ENCODE results near the gene FAM219B. TPM values are rescaled to one million over a fixed set of nuclear protein-coding genes. Genes with fewer than 3 reads are reported as not detected.

Gene FAM219B
- total and polyA plus RNA-seq, 2 of the 4 experiments (the other 2 are of a cell fraction) = 24.9 to 48.7 TPM

DNA sequence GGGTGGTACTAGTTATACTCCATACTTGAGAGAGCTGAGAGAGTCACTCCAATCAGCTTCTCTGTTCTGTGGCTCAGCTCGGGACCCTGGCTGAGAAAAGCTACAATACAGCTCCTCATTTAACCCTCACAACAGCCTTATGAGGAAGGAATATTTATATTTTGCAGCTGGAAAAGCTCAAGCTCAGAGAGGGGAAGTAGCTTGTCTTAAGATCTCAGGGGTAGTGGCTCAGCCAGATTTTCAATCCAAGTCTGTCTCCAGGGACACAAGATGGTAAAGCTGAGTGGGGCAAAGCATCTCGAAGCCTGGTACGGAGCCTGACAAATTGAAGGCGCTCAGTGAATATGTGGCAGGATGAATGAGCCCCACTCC lies 48.3 kb downstream of the FAM219B start:
- no TSS peak for BruUV-seq (replicated peaks)
- no peak overlapping the region for H3K4me2 ChIP-seq (ENCODE audit: low read depth, low read length)
- H2AK5ac ChIP-seq (ENCODE audit: low read depth, low read length) = no peak overlapping the region
- no peak for DNase-seq
- no CpG with 5 or more reads among the region's 4 CpGs for WGBS, 2 experiments (ENCODE audit: extremely low coverage in 2 of 2, insufficient read length in 1 of 2)
- peaks cover 11% of the 10 kb centered on the region for H3K9me1 ChIP-seq (ENCODE audit: insufficient read depth, low read length)
- in situ Hi-C loops (cut with MboI; ENCODE audit: low sequenced_read_pairs) (no loop called here), intact Hi-C loops (cut with micrococcal nuclease) (no loop called here), dilution Hi-C loops (cut with HindIII; ENCODE audit: low sequenced_read_pairs, unreplicated experiment) (no loop called here)
- H3K4me3 ChIP-seq (ENCODE audit: insufficient read depth, low read depth, low read length) = no peak overlapping the region
- no peak overlapping the region for H3K56ac ChIP-seq (ENCODE audit: extremely low read depth, insufficient read depth, low read length)
- ChIA-PET POLR2A (ENCODE audit: unreplicated experiment) (no interaction called here), CTCF (interaction anchor here (1.5 kb wide), 1 partner anchor 44 kb away, joined by 5 read pairs; no protein-coding TSS in a partner anchor)
- H3K14ac ChIP-seq (replicated peaks; ENCODE audit: low read depth, low read length) = no peak overlapping the region
- H2BK5ac ChIP-seq (ENCODE audit: low read depth, low read length, poor library complexity, severe bottlenecking) = no peak overlapping the region
- H4K5ac ChIP-seq (ENCODE audit: low read depth, low read length) = no peak overlapping the region
- H3K4me1 ChIP-seq (ENCODE audit: control insufficient read depth, insufficient read depth, low read length) = peaks cover under 1% of the 10 kb centered on the region; the same call in 1 of the 2 replicates
- peaks cover 60% of the 10 kb centered on the region for H4K20me1 ChIP-seq (ENCODE audit: insufficient read depth, low read length)
- no peak overlapping the region for H4K91ac ChIP-seq (ENCODE audit: insufficient read depth, low read depth, low read length)
- H3K9me3 ChIP-seq (ENCODE audit: control insufficient read depth, insufficient read depth, low read length) = no peaks in the 10 kb centered on the region
- H3K27ac ChIP-seq (ENCODE audit: insufficient read depth, low read length) = no peak overlapping the region
- H3K23ac ChIP-seq (ENCODE audit: low read depth, low read length) = no peak overlapping the region
- no peaks in the 10 kb centered on the region for H3K27me3 ChIP-seq (ENCODE audit: control insufficient read depth, insufficient read depth, low read length)
- no peak for ATAC-seq (ENCODE audit: low read depth)
- H2BK15ac ChIP-seq (ENCODE audit: low read depth, low read length) = no peak overlapping the region
- no peak overlapping the region for H4K8ac ChIP-seq (ENCODE audit: low read depth in 2 of 2, low read length in 2 of 2)
- peaks cover 23 to 66% of the 10 kb centered on the region in 2 experiments for H3K79me1 ChIP-seq (ENCODE audit: low read depth in 1 of 2, low read length in 2 of 2)
- H3K18ac ChIP-seq (ENCODE audit: low read depth, low read length) = no peak overlapping the region
- H3K4ac ChIP-seq (ENCODE audit: low read depth, low read length) = no peak overlapping the region
- H2AFZ ChIP-seq (replicated peaks; ENCODE audit: low read length, poor library complexity) = no peak overlapping the region
- peaks cover 16% of the 10 kb centered on the region for H3K36me3 ChIP-seq (ENCODE audit: control insufficient read depth, insufficient read depth, low read length)
- no peak overlapping the region for H2BK20ac ChIP-seq (ENCODE audit: low read depth, low read length)
- TF ChIP-seq, protein P1, sequence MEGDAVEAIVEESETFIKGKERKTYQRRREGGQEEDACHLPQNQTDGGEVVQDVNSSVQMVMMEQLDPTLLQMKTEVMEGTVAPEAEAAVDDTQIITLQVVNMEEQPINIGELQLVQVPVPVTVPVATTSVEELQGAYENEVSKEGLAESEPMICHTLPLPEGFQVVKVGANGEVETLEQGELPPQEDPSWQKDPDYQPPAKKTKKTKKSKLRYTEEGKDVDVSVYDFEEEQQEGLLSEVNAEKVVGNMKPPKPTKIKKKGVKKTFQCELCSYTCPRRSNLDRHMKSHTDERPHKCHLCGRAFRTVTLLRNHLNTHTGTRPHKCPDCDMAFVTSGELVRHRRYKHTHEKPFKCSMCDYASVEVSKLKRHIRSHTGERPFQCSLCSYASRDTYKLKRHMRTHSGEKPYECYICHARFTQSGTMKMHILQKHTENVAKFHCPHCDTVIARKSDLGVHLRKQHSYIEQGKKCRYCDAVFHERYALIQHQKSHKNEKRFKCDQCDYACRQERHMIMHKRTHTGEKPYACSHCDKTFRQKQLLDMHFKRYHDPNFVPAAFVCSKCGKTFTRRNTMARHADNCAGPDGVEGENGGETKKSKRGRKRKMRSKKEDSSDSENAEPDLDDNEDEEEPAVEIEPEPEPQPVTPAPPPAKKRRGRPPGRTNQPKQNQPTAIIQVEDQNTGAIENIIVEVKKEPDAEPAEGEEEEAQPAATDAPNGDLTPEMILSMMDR (conservative IDR thresholded peaks at IDR 0.05; ENCODE audit: low read depth, low read length) = no peak
- no peak for TF ChIP-seq RAD21 (IDR thresholded peaks at IDR 0.05; ENCODE audit: low read length)
- no peak overlapping the region for H3K9ac ChIP-seq (ENCODE audit: low read depth, low read length)
- peak overlapping the region; percentile 57 for H2AK9ac ChIP-seq (replicated peaks; ENCODE audit: low read depth, low read length, poor library complexity)
- H2BK120ac ChIP-seq (ENCODE audit: low read depth, low read length) = no peak overlapping the region
